ENCODE measurements around the gene HPCAL1.

HPCAL1 gene

GRCh38 chr2:10372862-10373240 lies 70.1 kb downstream of the HPCAL1 start:
- DNase-seq, result no peak

DNA sequence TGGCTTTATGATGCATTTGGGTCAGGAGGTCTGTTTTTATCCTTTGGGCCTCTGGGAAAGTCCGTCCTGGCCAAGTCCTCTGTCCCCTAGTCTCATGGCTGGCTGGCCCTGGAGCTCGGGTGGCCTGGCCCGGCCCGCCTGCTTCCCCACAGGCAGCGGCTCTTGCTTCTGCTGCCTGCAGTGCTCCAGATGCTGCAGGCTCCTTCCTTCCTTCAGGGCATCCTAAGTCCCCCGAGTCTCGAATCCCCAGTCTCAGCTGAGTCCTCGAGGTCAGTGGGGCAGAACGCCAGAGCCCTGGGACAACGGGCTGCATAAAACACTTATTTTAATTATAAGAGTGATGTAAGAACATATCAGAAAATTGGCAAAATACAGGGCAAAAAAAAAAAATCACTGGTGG lies 71.2 kb downstream of the HPCAL1 start:
- DNase-seq, result no peak

DNA sequence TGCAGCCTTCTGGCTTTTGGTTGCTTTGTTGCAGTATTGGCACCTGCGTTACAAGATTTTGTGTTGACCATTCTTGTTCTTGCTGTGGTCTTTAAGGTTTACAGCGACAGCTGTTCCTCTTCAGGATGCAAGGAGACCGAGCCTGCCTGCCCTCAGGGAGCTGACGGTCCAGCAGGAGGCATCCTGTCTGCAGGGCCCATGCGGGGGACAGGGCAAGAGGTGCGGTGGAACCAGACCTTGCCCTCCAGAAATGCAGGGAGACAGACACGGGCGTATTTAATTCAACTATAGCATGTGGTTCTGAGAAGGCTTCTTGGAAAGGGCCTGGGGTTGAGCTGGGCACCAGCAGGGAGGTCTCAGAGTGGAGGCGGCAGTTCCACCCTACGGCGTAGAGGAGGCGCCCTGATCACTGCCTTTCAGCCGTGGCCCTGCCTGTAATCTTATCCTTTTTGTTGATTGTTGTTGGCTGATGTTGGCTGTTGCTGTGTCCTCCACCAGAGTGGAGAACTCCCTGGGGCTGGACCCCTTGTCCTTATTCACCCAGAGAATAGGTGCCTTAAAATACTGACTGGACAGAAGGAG lies 71.7 kb downstream of the HPCAL1 start:
- DNase-seq, result no peak

GRCh38 chr2:10375570-10376281 lies 73.0 kb downstream of the HPCAL1 start:
- peak; percentile 90 for DNase-seq

- DNase-seq, result peak; percentile 94
Measured at GRCh38 chr2:10377052-10377746, 74.5 kb downstream of the HPCAL1 start.

- no peak for DNase-seq
Measured at GRCh38 chr2:10377747-10378085, 75.0 kb downstream of the HPCAL1 start.

DNA sequence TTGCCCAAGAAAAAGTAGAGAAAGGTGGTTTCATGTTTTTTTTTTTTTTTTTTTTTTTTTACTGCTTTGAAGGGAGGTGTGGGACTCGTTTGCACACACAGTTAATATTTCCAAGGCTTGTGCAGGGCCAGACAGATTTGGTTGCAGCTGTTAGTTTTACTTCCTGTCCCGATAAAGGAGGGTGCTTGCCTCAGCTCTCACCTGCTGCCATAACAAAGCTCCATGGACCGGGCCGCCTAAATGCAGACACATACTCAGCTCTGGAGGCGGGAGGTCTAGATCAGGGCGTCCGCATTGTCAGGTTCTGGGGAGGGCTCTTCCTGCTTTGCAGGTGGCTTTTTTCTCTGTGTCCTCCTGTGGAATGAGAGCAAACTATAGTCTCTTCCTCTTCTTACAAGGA lies 75.5 kb downstream of the HPCAL1 start:
- DNase-seq, result peak; percentile 83

DNA sequence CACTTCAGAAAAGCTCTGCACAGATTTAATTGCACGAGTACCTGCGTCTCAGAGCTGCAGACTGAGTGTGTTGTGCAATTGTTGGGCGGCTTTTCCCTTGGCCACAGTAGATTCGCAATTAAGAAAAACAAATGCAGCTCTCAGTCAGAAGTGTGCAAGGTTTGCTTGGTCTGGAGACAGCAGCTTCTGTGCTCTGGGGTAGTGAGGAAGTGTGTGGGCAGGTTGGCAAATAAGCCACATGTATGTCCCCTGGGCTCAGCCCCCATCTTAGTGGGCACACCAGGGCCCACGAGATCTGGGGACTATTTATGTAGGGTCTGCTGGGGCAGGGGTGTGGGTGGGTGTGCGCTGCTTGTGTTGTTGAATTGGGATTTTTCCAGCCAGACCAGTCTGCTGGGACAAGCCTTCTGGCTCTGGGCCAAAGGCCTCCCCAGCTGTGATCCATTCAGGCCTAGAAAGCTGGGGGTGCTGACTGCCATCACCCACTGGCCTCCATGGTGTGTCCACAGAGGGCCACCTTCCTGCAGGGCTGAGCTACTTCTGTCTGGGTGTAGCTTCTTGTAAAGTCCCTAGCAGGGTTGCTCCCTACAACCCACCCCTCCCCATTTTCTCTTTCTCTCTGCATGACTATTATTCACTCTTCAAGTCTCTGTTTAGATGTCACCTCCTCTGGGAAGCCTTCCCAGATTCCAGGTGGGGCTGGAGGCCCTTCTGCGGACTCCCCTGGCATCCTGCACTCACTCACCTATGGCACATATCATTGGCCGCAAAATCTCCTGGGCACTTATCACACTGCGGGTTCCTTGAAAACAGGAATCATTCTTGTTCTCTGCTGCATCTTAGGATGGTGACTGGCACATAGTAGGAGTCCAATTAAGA lies 77.6 kb downstream of the HPCAL1 start:
- no peak for DNase-seq

DNA sequence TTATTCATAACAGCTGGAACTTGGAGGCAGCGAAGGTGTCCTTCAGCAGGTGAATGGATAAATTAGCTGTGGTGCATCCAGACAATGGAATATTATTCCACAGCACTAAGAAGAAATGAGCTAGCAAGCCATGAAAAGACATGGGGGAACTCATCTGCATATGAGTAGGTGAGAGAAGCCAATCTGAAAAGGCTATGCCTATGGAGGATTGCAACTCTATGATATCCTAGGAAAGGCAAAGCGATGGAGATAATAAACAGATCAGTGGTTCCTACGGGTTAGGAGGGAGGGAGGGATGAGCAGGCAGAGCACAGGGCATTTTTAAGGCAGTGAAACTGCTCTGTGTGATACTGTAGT lies 79.3 kb downstream of the HPCAL1 start:
- DNase-seq, result no peak

DNA sequence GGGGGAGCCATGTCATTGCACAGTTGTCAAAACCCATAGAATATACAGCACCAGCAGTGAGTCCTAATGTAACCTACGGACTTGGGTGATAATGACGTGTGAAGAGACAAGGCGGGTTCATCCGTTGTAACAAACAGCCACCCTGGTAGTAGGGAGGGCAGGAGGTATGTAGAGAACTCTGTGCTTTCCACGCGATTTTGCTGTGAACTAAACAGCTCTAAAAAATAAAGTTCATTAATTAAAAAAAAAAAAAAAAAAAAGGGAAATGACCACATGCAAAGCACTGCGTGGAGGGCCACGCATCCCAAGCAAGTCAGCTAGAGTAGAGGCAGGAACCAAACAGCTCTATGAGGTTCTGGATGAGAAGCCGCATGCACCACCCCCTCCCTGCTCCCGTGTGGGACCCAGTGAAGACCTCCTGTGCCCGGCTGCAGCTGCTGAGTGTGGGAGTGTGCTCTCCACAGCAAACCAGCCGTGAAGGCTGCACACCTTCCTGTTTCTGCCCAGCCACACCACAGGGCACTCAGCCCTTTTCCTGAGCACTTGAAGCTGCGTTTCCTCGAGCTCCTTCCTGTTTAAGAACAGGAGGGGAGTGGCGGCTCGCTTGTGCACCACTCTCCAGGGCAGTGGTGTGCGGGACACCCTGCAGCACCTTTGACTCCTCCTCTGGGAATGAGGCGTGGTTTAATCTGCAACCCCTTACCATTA lies 79.8 kb downstream of the HPCAL1 start:
- peak; percentile 82 for DNase-seq

DNA sequence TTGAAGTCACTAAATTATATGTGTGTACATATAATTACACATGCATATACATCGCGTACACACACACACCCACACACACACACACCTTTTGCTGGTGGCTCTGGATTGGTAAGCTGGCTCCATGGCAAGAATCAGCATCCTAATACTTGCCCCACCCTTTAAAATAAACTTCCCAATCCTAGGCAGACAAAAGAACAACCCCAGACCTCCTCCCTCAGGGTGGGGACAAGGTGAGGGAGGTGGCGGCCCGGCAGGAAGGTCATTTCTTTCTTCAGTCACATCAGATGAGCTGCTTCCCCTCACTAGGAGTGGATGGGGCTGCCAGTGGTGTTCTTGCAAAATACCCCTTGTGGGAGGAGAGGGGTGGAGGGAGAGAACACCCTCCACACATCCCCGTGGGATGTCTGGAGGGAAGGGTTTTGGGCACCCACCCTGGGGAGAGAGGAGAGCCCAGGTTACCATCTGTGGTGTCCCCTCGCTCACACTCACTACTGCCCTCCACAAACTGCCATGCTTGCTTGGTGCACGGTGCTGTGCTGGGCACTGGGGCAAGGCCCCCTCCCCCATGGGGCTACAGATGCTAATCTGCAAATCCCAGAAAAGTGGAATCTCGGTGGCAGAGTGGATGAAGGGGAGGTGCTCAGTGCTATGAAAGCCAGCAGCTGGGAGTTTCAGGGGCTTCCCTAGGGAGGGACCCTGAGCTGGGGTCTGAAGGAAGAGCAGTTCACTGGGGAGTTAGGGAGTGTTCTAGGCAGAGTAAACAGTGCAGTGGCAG lies 81.4 kb downstream of the HPCAL1 start:
- DNase-seq, result no peak

DNA sequence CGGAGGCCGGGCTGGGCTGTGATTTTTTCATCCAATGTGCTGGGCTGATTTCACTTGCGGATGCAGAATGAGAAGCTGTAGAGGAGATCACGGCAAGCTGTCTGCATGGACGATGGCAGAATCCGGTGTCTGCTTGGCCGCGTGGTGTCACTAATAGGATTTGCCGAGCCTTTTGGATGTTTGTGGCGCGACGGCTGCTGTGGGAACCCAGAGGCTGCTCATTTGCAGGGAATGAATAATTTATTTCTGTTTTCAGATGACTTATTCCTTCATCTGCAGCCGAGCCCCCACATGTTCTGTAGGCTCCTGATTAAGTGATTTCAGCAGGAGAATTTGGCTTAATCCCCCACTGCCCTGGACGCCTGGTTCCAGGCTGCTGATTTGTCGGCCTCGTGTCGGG lies 82.8 kb downstream of the HPCAL1 start:
- no peak for DNase-seq

DNA sequence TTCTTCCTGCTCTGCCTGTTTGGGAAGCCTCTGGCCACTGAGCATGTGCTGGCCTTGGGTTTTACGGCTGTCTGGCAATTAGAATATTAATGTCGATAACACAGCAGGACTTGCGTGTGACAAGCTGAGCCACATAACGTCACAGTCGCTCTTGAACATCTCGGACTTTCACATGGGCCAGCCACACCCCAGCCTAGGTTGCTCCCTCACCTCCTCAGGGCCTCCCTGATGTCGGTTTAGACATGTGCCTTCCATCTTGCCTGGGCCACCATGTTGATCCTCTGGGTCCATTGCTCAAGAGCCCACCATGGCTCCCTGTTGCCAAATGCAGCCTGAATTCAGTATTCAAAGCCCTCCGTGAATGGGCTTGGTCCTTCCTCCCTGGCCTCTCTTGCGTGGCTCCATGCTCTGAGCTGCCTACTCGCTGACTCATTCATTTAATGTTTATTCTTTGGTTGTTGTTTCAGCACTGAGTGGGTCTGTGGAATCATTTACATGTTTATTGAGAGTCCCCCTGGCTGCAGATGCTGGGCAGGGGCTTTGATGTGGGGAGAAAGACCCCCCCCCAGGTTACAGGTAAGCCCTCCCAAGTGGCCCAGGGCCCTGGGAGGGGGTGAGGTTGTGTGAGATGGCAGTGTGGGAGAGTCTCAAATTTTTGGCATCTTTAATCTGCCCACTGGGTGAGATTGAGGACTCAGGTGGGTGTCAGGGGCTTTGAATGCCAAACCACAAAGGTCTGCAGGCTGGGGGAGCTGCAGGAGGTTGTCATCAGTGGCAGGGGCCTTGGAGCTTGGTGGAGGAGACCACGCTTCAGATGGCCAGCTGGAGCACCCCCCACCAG lies 83.4 kb downstream of the HPCAL1 start:
- no peak for DNase-seq

GRCh38 chr2:10387033-10387432 lies 84.3 kb downstream of the HPCAL1 start:
- DNase-seq, result no peak

- no peak for DNase-seq
Measured at GRCh38 chr2:10388954-10389560, 86.4 kb downstream of the HPCAL1 start.

DNA sequence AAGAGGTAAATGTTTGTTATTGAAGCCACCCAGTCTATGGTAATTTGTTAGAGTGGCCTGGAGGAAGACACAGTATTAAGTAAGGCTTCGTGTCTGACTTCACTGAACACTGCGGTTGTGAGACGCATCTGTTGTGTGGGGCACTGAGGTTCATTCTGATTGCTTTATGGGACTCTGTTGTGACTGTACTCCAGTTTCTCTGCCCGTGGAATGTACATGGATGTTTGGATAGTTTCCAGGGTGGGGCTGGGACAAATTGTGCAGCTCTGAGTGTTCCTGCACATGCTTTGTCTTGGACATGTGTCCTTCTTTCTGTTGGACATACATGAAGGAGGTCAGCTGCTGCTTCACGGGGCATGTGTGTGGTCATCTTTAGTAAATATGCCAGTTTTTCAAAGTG lies 86.9 kb downstream of the HPCAL1 start:
- DNase-seq, result no peak

DNA sequence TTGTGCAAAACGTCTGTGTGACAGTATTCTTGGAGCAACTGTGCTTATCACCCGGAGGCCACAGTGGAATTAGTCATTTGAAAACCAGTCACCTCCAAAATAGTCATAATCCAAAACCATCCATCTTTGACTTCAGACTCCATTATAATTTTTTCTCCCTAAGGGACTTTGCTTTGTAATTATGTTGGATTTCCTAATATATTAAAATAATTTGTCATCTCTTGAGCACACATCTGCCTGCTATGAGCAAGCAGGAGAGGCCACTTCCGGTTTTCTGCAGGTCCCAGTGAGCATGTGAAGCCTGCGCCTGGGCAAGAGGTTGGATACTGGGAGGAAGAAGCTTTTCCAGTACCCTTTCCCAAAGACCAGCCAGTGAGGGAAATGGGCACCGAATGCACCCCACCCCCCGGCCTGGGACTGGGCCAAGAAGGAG lies 87.7 kb downstream of the HPCAL1 start:
- no peak for DNase-seq

GRCh38 chr2:10392100-10392499 lies 89.4 kb downstream of the HPCAL1 start:
- no peak for DNase-seq

GRCh38 chr2:10392548-10392947 lies 89.8 kb downstream of the HPCAL1 start:
- DNase-seq, result no peak

DNA sequence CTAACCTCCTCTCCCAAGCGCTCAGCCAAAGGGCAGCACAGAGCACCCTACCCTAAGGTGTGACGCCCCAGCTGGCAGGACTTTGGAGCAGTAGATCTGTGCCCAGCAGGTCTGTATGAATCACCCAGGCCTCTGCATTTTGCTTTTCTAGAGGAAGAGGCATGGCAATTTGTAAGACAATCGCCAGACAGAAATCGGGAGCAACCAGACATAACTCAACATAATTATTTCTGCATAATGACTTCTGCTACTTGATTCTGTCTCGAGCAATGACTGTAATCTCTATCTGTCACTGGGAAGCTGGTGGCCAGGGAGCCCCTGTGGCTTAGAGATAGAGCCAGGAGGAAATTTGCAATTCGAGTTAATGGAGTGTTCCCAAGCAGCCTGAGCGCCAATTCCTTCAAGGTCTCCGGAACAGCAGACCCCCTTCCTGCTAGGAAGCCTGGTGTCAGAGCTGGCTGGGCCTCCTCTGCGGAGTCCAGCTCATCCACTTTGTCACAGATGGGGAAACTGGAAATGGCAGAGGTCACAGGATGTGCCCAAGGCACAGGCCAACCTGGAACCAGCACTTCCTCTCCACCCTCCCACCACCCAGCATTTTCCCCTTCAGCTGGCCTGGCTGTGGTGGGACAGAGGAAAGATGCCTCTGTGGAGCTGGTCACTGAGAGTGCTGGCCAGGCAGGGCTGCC lies 90.4 kb downstream of the HPCAL1 start:
- no peak for DNase-seq

Measured in NCI-H345 (cell line).